ENCODE measurements around the gene TMPRSS11D. TPM values are rescaled to one million over a fixed set of nuclear protein-coding genes. Genes with fewer than 3 reads are reported as not detected.

Gene TMPRSS11D
- total and polyA plus RNA-seq, 2 experiments from 2014 or later, result not detected

DNA sequence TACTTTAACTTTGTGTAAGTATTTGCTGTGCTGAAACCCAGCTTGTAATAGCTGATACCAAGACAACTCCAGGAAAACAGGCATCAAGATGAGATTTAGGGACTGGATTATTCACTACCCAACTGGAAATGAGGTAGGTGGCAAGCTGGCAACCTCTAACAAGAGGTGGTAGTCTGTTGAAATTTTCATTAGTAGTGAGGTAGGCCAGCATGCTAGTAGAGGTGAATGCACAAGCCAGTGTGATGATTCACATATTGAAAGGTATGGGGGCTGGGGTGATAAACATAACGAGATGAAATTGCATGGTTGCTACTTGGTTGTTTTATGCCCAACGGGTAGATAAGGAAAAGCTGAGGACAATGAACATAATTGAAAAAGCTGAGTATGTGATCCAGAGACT lies 8.5 kb upstream of the TMPRSS11D start:
- Histone ChIP-seq H3K4me1 (ENCODE audit: insufficient read depth) (no peaks in the 10 kb centered on the region), H2AFZ (no peak overlapping the region), H3K9me3 (ENCODE audit: low read depth) (no peaks in the 10 kb centered on the region), H3K9me2 (ENCODE audit: insufficient read depth) (no peaks in the 10 kb centered on the region), H3K4me2 (ENCODE audit: unreplicated experiment) (no peak overlapping the region), H3K9ac (no peak overlapping the region), H3F3A (ENCODE audit: insufficient read depth) (peaks cover under 1% of the 10 kb centered on the region; the same call in 1 of the 2 replicates), H4K20me1 (ENCODE audit: insufficient read depth) (no peaks in the 10 kb centered on the region), H3K27ac (no peak overlapping the region), H3K79me2 (ENCODE audit: insufficient read depth) (no peaks in the 10 kb centered on the region), H3K4me3 (no peak overlapping the region), H3K27me3 (replicated peaks; ENCODE audit: insufficient read depth) (no peaks in the 10 kb centered on the region), H3K36me3 (ENCODE audit: low read depth) (no peaks in the 10 kb centered on the region)
- in situ Hi-C loops (cut with MboI), result loop anchor here (25.0 kb wide), 1 partner anchor 470 kb away; the partner anchor contains the start of gene YTHDC1
- TF ChIP-seq EZH2 (IDR thresholded peaks at IDR 0.05; ENCODE audit: insufficient read depth, poor library complexity, severe bottlenecking), result no peak
- TF ChIP-seq EZH2phosphoT487 (IDR thresholded peaks at IDR 0.05; ENCODE audit: insufficient read depth, low read depth), result no peak
- whole genome bisulfite sequencing, 2 experiments (ENCODE audit: low coverage in 1 of 2, low lambda C conversion rate in 2 of 2, missing lambda C conversion rate in 2 of 2), result 94 to 100% methylated on average over 2 of the region's 2 CpGs
- DNase-seq, result no peak

DNA sequence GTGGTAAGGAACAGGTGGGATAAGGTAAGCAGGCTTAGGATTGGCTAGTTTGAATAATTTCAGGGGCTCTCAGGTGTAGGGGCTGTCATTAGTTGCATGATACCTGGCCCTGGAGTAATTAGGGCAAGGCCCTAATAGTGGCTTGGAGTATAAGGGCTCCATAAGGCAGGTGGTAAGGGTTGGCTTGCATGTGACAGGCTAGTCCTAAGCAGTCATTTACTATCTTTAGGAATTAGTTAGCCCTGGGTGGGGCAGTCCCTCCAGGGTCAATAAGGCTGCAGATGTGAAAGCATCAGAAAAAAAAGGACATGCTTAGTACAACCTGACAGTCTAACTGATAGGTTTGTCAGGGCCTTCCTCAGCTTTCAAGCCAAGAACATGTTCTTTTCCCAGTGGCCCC lies 7.8 kb upstream of the TMPRSS11D start:
- H3K27ac ChIP-seq, result no peak overlapping the region
- no peak overlapping the region for H2AFZ ChIP-seq
- no peaks in the 10 kb centered on the region for H3K79me2 ChIP-seq (ENCODE audit: insufficient read depth)
- no peaks in the 10 kb centered on the region for H3K9me2 ChIP-seq (ENCODE audit: insufficient read depth)
- no peak overlapping the region for H3K4me2 ChIP-seq (ENCODE audit: unreplicated experiment)
- no peaks in the 10 kb centered on the region for H3K27me3 ChIP-seq (replicated peaks; ENCODE audit: insufficient read depth)
- H3K4me3 ChIP-seq, result no peak overlapping the region
- H3K4me1 ChIP-seq (ENCODE audit: insufficient read depth), result peaks cover 5% of the 10 kb centered on the region
- no peaks in the 10 kb centered on the region for H3K9me3 ChIP-seq (ENCODE audit: low read depth)
- no peaks in the 10 kb centered on the region for H4K20me1 ChIP-seq (ENCODE audit: insufficient read depth)
- TF ChIP-seq EZH2phosphoT487 (IDR thresholded peaks at IDR 0.05; ENCODE audit: insufficient read depth, low read depth) (no peak), EZH2 (IDR thresholded peaks at IDR 0.05; ENCODE audit: insufficient read depth, poor library complexity, severe bottlenecking) (no peak)
- peaks cover 7% of the 10 kb centered on the region for H3F3A ChIP-seq (ENCODE audit: insufficient read depth)
- H3K9ac ChIP-seq, result no peak overlapping the region
- no peaks in the 10 kb centered on the region for H3K36me3 ChIP-seq (ENCODE audit: low read depth)
- no peak for DNase-seq
- in situ Hi-C loops (cut with MboI), result loop anchor here (25.0 kb wide), 1 partner anchor 471 kb away; the partner anchor contains the start of gene YTHDC1

DNA sequence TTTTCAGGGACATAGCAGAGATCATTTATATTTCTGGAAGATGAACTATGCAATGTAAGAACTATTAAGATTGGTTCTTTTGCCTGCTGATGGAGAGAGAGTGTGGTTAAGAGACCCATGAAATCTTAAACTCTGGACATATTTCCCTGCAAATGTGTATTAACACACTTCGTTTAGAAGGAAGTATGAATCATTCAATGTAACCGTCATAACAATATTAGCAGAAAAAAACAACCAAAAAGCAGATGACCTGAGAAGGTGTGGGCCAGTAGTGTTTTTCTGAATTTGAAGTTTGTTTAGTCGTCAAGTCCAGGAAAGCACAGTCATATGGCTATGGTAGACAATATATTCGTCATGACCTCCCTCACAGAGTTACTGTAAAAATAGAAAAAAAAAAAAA lies 2.5 kb upstream of the TMPRSS11D start:
- peak; percentile 60 for DNase-seq
- Histone ChIP-seq H3K79me2 (ENCODE audit: insufficient read depth) (no peaks in the 10 kb centered on the region), H3K36me3 (ENCODE audit: low read depth) (no peaks in the 10 kb centered on the region), H3K4me3 (peak overlapping the region; percentile 24), H2AFZ (peak overlapping the region; percentile 71), H3K9ac (peak overlapping the region; percentile 62), H3K4me1 (ENCODE audit: insufficient read depth) (peaks cover 24% of the 10 kb centered on the region), H3K27me3 (replicated peaks; ENCODE audit: insufficient read depth) (no peaks in the 10 kb centered on the region), H3K9me3 (ENCODE audit: low read depth) (no peaks in the 10 kb centered on the region), H3K27ac (peak overlapping the region; percentile 93), H4K20me1 (ENCODE audit: insufficient read depth) (no peaks in the 10 kb centered on the region), H3F3A (ENCODE audit: insufficient read depth) (peaks cover 17% of the 10 kb centered on the region), H3K9me2 (ENCODE audit: insufficient read depth) (no peaks in the 10 kb centered on the region), H3K4me2 (ENCODE audit: unreplicated experiment) (peak overlapping the region; percentile 70)
- 25 to 33% methylated on average over 4 of the region's 4 CpGs for WGBS, 2 experiments (ENCODE audit: low coverage in 1 of 2, low lambda C conversion rate in 2 of 2, missing lambda C conversion rate in 2 of 2)
- in situ Hi-C loops (cut with MboI), result loop anchor here (25.0 kb wide), 1 partner anchor 476 kb away; the partner anchor contains the start of gene YTHDC1
- TF ChIP-seq EZH2phosphoT487 (IDR thresholded peaks at IDR 0.05; ENCODE audit: insufficient read depth, low read depth) (no peak), EZH2 (IDR thresholded peaks at IDR 0.05; ENCODE audit: insufficient read depth, poor library complexity, severe bottlenecking) (no peak)

DNA sequence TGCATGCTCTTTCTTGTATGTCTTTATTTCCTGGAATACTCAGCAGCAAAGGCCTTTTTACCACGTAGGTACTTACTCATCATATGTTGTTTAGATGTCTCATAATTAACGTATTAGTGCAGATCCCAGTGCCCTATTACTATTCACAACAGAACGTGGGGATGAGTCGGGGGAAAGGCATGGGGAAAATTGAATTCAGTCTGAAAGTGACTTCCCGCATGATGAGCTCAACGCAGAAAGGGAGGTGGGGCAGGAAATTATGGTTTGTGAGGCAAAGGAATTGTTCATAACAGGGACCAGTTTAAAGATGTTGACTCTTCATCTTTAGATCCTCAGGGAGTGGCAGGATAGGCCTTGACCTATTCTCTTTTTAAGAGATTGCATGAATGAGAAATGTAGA lies 2.0 kb upstream of the TMPRSS11D start:
- Histone ChIP-seq H3K36me3 (ENCODE audit: low read depth) (no peaks in the 10 kb centered on the region), H3K4me2 (ENCODE audit: unreplicated experiment) (peak overlapping the region; percentile 79), H3K9me3 (ENCODE audit: low read depth) (no peaks in the 10 kb centered on the region), H3K4me3 (peak overlapping the region; percentile 24), H3K9me2 (ENCODE audit: insufficient read depth) (no peaks in the 10 kb centered on the region), H3K79me2 (ENCODE audit: insufficient read depth) (no peaks in the 10 kb centered on the region), H3F3A (ENCODE audit: insufficient read depth) (peaks cover 17% of the 10 kb centered on the region), H4K20me1 (ENCODE audit: insufficient read depth) (no peaks in the 10 kb centered on the region), H2AFZ (peak overlapping the region; percentile 71), H3K9ac (peak overlapping the region; percentile 64), H3K27me3 (replicated peaks; ENCODE audit: insufficient read depth) (no peaks in the 10 kb centered on the region), H3K4me1 (ENCODE audit: insufficient read depth) (peaks cover 24% of the 10 kb centered on the region), H3K27ac (peak overlapping the region; percentile 93)
- WGBS, 2 experiments (ENCODE audit: low coverage in 1 of 2, low lambda C conversion rate in 2 of 2, missing lambda C conversion rate in 2 of 2), result 0 to 1% methylated on average over 6 of the region's 6 CpGs
- in situ Hi-C loops (cut with MboI), result loop anchor here (25.0 kb wide), 1 partner anchor 477 kb away; the partner anchor contains the start of gene YTHDC1
- DNase-seq, result peak; percentile 96
- TF ChIP-seq EZH2phosphoT487 (IDR thresholded peaks at IDR 0.05; ENCODE audit: insufficient read depth, low read depth), result no peak
- TF ChIP-seq EZH2 (IDR thresholded peaks at IDR 0.05; ENCODE audit: insufficient read depth, poor library complexity, severe bottlenecking), result no peak

DNA sequence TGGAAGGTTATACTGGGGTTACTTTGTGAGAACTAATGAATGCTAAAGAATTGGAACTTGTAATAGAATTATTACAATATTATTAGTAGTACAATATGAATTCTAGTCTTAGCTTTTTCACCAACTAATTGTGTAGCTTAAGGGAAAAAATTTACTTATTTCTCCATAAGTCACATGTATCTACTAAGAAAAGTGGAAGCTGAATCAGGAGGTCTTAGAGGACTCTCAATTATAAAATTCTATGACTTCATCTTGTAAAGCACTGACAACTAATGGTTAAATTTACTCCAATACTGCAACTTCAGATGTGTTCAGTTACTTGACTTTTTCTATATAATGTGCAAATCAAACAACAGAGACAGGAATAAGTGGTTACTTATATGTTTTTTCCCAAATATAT lies 899 bp upstream of the TMPRSS11D start:
- H3K9ac ChIP-seq, result no peak overlapping the region
- peak overlapping the region; percentile 93 for H3K27ac ChIP-seq
- no peaks in the 10 kb centered on the region for H3K36me3 ChIP-seq (ENCODE audit: low read depth)
- H3K4me2 ChIP-seq (ENCODE audit: unreplicated experiment), result no peak overlapping the region
- in situ Hi-C loops (cut with MboI), result loop anchor here (25.0 kb wide), 1 partner anchor 478 kb away; the partner anchor contains the start of gene YTHDC1
- H3K9me3 ChIP-seq (ENCODE audit: low read depth), result no peaks in the 10 kb centered on the region
- H4K20me1 ChIP-seq (ENCODE audit: insufficient read depth), result no peaks in the 10 kb centered on the region
- no peaks in the 10 kb centered on the region for H3K9me2 ChIP-seq (ENCODE audit: insufficient read depth)
- H3K27me3 ChIP-seq (replicated peaks; ENCODE audit: insufficient read depth), result no peaks in the 10 kb centered on the region
- H2AFZ ChIP-seq, result no peak overlapping the region
- DNase-seq, result no peak
- H3F3A ChIP-seq (ENCODE audit: insufficient read depth), result peaks cover 17% of the 10 kb centered on the region
- no peaks in the 10 kb centered on the region for H3K79me2 ChIP-seq (ENCODE audit: insufficient read depth)
- no peak overlapping the region for H3K4me3 ChIP-seq
- peaks cover 24% of the 10 kb centered on the region for H3K4me1 ChIP-seq (ENCODE audit: insufficient read depth)
- no peak for TF ChIP-seq EZH2phosphoT487 (IDR thresholded peaks at IDR 0.05; ENCODE audit: insufficient read depth, low read depth)
- TF ChIP-seq EZH2 (IDR thresholded peaks at IDR 0.05; ENCODE audit: insufficient read depth, poor library complexity, severe bottlenecking), result no peak
